ENCODE results near the gene LY6G6F.

The LY6G6F gene

GRCh38 chr6:31706599-31706998, at the start of gene LY6G6F:
LY6G6F (plus strand) TSS chr6:31706866; CDS start chr6:31706907, 41 bp downstream.
- no peak for TF ChIP-seq GATA2 (IDR thresholded peaks at IDR 0.05; ENCODE audit: low read depth, low read length)
- TF ChIP-seq GATA3 (IDR thresholded peaks at IDR 0.05; ENCODE audit: low read depth, low read length): no peak

GRCh38 chr6:31657406-31658157, 49.1 kb upstream of the LY6G6F start:
- no peak for TF ChIP-seq GATA3 (IDR thresholded peaks at IDR 0.05; ENCODE audit: low read depth, low read length)
- no peak for TF ChIP-seq GATA2 (IDR thresholded peaks at IDR 0.05; ENCODE audit: low read depth, low read length)

GRCh38 chr6:31658158-31658688, 48.4 kb upstream of the LY6G6F start:
- TF ChIP-seq GATA3 (IDR thresholded peaks at IDR 0.05; ENCODE audit: low read depth, low read length) (no peak), GATA2 (IDR thresholded peaks at IDR 0.05; ENCODE audit: low read depth, low read length) (no peak)

GRCh38 chr6:31658983-31659648, 47.5 kb upstream of the LY6G6F start:
- TF ChIP-seq GATA2 (IDR thresholded peaks at IDR 0.05; ENCODE audit: low read depth, low read length) (no peak), GATA3 (IDR thresholded peaks at IDR 0.05; ENCODE audit: low read depth, low read length) (no peak)

- no peak for TF ChIP-seq GATA3 (IDR thresholded peaks at IDR 0.05; ENCODE audit: low read depth, low read length)
- TF ChIP-seq GATA2 (IDR thresholded peaks at IDR 0.05; ENCODE audit: low read depth, low read length): no peak
Measured at GRCh38 chr6:31659649-31660380, 46.9 kb upstream of the LY6G6F start.

GRCh38 chr6:31660381-31661261, 46.0 kb upstream of the LY6G6F start, which contains the start of gene C6orf47:
C6orf47 (minus strand) TSS chr6:31660778; CDS start chr6:31659947, 831 bp downstream.
- TF ChIP-seq GATA2 (IDR thresholded peaks at IDR 0.05; ENCODE audit: low read depth, low read length) (no peak), GATA3 (IDR thresholded peaks at IDR 0.05; ENCODE audit: low read depth, low read length) (no peak)

- TF ChIP-seq GATA2 (IDR thresholded peaks at IDR 0.05; ENCODE audit: low read depth, low read length): no peak
- no peak for TF ChIP-seq GATA3 (IDR thresholded peaks at IDR 0.05; ENCODE audit: low read depth, low read length)
Measured at GRCh38 chr6:31661262-31662123, 45.2 kb upstream of the LY6G6F start.

GRCh38 chr6:31662124-31662723, 44.4 kb upstream of the LY6G6F start:
- TF ChIP-seq GATA2 (IDR thresholded peaks at IDR 0.05; ENCODE audit: low read depth, low read length) (no peak), GATA3 (IDR thresholded peaks at IDR 0.05; ENCODE audit: low read depth, low read length) (no peak)

- no peak for TF ChIP-seq GATA2 (IDR thresholded peaks at IDR 0.05; ENCODE audit: low read depth, low read length)
- no peak for TF ChIP-seq GATA3 (IDR thresholded peaks at IDR 0.05; ENCODE audit: low read depth, low read length)
Measured at GRCh38 chr6:31663126-31663960, 43.3 kb upstream of the LY6G6F start.

- no peak for TF ChIP-seq GATA3 (IDR thresholded peaks at IDR 0.05; ENCODE audit: low read depth, low read length)
- no peak for TF ChIP-seq GATA2 (IDR thresholded peaks at IDR 0.05; ENCODE audit: low read depth, low read length)
Measured at GRCh38 chr6:31663961-31664789, 42.5 kb upstream of the LY6G6F start.

Data from SH-SY5Y (cell line).